ENCODE measurements around the gene TIMM10B.

GRCh38 chr11:6523253-6523652, 42.0 kb downstream of the TIMM10B start:
- TF ChIP-seq REST (IDR thresholded peaks at IDR 0.05; ENCODE audit: insufficient read depth in 1 of 2, low read depth in 2 of 2, low read length in 2 of 2) (no peak), POLR2AphosphoS5 (IDR thresholded peaks at IDR 0.05; ENCODE audit: low read depth, low read length) (no peak)
